ENCODE results near the gene KCND2. TPM values are rescaled to one million over a fixed set of nuclear protein-coding genes. Genes with fewer than 3 reads are reported as not detected.
"Not testable (repeated sequence)": the region's sequence is repeated elsewhere in the genome, so short reads cannot be mapped to it uniquely, and the experiment has no call there.

KCND2 gene
- total and polyA plus RNA-seq, 2 donors, result 0.11 to 0.19 TPM

DNA sequence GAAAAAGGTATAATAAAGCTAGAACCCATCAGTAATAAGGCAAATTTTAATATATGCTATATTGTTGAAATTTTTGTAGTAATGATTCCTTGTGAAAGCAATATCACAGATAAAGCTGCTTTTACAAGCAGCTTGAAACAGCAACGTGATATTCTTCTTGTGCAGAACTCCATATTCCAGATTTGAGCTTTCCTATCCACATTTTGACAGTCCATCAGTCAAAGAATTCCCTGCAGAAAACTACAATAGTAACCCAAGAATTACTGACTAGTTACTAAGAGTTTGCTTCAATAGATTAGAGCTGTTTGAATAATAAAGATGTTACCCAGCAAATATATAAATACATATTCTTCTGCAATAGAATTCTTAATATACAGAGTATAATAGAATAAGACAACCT is 291.2 kb downstream of the KCND2 start:
- no peak for DNase-seq (ENCODE audit: low read depth in 6 of 9, low spot score in 9 of 9)
- 53% methylated on average over 1 of the region's 1 CpG for WGBS
- Histone ChIP-seq H3K4me3 (ENCODE audit: low read length in 2 of 2) (no peak overlapping the region), H3K9me3 (ENCODE audit: control insufficient read depth in 2 of 2, insufficient read depth in 1 of 2, low read length in 1 of 2) (no peaks in the 10 kb centered on the region), H3K27ac (ENCODE audit: low read depth in 1 of 2, low read length in 1 of 2) (no peak overlapping the region), H3K36me3 (ENCODE audit: control insufficient read depth in 2 of 2, insufficient read depth in 2 of 2, low read length in 1 of 2) (no peaks in the 10 kb centered on the region), H3K27me3 (ENCODE audit: control insufficient read depth in 2 of 2, insufficient read depth in 1 of 2, low read length in 1 of 2) (no peaks in the 10 kb centered on the region), H3K4me1 (ENCODE audit: control insufficient read depth in 2 of 2, insufficient read depth in 2 of 2, low read length in 2 of 2) (no peaks in the 10 kb centered on the region)

GRCh38 chr7:120567204-120567603 is 294.2 kb downstream of the KCND2 start:
- Histone ChIP-seq H3K4me3 (ENCODE audit: low read length in 2 of 2) (no peak overlapping the region), H3K4me1 (ENCODE audit: control insufficient read depth in 2 of 2, insufficient read depth in 2 of 2, low read length in 2 of 2) (no peaks in the 10 kb centered on the region)
- DNase-seq (ENCODE audit: low read depth in 6 of 9, low spot score in 9 of 9), result no peak

GRCh38 chr7:120578657-120579056 is 305.7 kb downstream of the KCND2 start:
- not testable (repeated sequence) for H3K27me3 ChIP-seq (ENCODE audit: control insufficient read depth in 2 of 2, insufficient read depth in 1 of 2, low read length in 1 of 2); H3K4me1 ChIP-seq (ENCODE audit: control insufficient read depth in 2 of 2, insufficient read depth in 2 of 2, low read length in 2 of 2); H3K4me3 ChIP-seq (ENCODE audit: low read length in 2 of 2); H3K27ac ChIP-seq (ENCODE audit: low read depth in 1 of 2, low read length in 1 of 2); H3K9me3 ChIP-seq (ENCODE audit: control insufficient read depth in 2 of 2, insufficient read depth in 1 of 2, low read length in 1 of 2); H3K36me3 ChIP-seq (ENCODE audit: control insufficient read depth in 2 of 2, insufficient read depth in 2 of 2, low read length in 1 of 2); DNase-seq (ENCODE audit: low read depth in 6 of 9, low spot score in 9 of 9)
- WGBS, result 90% methylated on average over 4 of the region's 4 CpGs

More at GRCh38 chr7:120567204-120567603, 294.2 kb downstream of the KCND2 start:
- no peaks in the 10 kb centered on the region for H3K27me3 ChIP-seq (ENCODE audit: control insufficient read depth in 2 of 2, insufficient read depth in 1 of 2, low read length in 1 of 2)
- no peak overlapping the region for H3K27ac ChIP-seq (ENCODE audit: low read depth in 1 of 2, low read length in 1 of 2)
- no peaks in the 10 kb centered on the region for H3K9me3 ChIP-seq (ENCODE audit: control insufficient read depth in 2 of 2, insufficient read depth in 1 of 2, low read length in 1 of 2)
- H3K36me3 ChIP-seq (ENCODE audit: control insufficient read depth in 2 of 2, insufficient read depth in 2 of 2, low read length in 1 of 2), result no peaks in the 10 kb centered on the region

- H3K36me3 ChIP-seq (ENCODE audit: control insufficient read depth in 2 of 2, insufficient read depth in 2 of 2, low read length in 1 of 2), result no peaks in the 10 kb centered on the region
- H3K27me3 ChIP-seq (ENCODE audit: control insufficient read depth in 2 of 2, insufficient read depth in 1 of 2, low read length in 1 of 2), result no peaks in the 10 kb centered on the region
- no peaks in the 10 kb centered on the region for H3K4me1 ChIP-seq (ENCODE audit: control insufficient read depth in 2 of 2, insufficient read depth in 2 of 2, low read length in 2 of 2)
- H3K27ac ChIP-seq (ENCODE audit: low read depth in 1 of 2, low read length in 1 of 2), result no peak overlapping the region
- WGBS, result 91% methylated on average over 4 of the region's 4 CpGs
- no peak overlapping the region for H3K4me3 ChIP-seq (ENCODE audit: low read length in 2 of 2)
- no peak for DNase-seq (ENCODE audit: low read depth in 6 of 9, low spot score in 9 of 9)
- no peaks in the 10 kb centered on the region for H3K9me3 ChIP-seq (ENCODE audit: control insufficient read depth in 2 of 2, insufficient read depth in 1 of 2, low read length in 1 of 2)
Observed at GRCh38 chr7:120582916-120583315, 309.9 kb downstream of the KCND2 start.

DNA sequence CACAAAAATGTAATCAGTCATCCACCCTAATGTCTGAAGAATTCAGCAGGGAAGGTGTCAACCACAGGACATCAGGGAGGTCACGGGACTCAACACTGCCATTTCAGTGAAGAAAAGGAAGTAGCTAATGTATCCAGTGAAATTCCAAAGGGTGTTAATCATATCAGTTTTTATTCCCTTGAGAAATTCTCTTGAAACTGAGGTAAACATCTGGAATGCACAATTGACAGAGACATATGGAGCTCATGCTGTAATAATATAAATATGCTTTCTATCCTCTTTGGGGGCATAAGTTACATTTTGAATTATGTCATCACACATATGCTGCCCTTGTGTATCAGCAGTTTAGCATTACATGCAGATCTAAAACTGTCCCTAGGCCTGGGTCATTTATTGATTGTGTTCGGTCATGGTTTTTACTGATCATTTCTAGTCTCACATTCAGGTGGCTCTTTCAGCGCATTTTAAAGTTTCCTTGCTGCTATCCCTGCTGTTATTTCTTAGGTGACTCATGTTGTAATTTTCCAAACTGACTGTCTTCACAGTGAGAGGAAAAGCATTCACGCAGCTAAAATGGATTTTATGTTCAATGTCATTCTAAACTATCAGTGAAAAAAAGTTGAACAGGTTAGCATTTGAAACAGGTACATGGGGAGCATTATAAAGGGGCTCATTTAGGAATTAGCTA is 311.1 kb downstream of the KCND2 start:
- WGBS, result 92% methylated on average over 4 of the region's 4 CpGs
- no peaks in the 10 kb centered on the region for H3K27me3 ChIP-seq (ENCODE audit: control insufficient read depth in 2 of 2, insufficient read depth in 1 of 2, low read length in 1 of 2)
- no peaks in the 10 kb centered on the region for H3K9me3 ChIP-seq (ENCODE audit: control insufficient read depth in 2 of 2, insufficient read depth in 1 of 2, low read length in 1 of 2)
- H3K27ac ChIP-seq (ENCODE audit: low read depth in 1 of 2, low read length in 1 of 2), result no peak overlapping the region
- no peak for DNase-seq (ENCODE audit: low read depth in 6 of 9, low spot score in 9 of 9)
- no peaks in the 10 kb centered on the region for H3K36me3 ChIP-seq (ENCODE audit: control insufficient read depth in 2 of 2, insufficient read depth in 2 of 2, low read length in 1 of 2)
- no peak overlapping the region for H3K4me3 ChIP-seq (ENCODE audit: low read length in 2 of 2)
- no peaks in the 10 kb centered on the region for H3K4me1 ChIP-seq (ENCODE audit: control insufficient read depth in 2 of 2, insufficient read depth in 2 of 2, low read length in 2 of 2)

DNA sequence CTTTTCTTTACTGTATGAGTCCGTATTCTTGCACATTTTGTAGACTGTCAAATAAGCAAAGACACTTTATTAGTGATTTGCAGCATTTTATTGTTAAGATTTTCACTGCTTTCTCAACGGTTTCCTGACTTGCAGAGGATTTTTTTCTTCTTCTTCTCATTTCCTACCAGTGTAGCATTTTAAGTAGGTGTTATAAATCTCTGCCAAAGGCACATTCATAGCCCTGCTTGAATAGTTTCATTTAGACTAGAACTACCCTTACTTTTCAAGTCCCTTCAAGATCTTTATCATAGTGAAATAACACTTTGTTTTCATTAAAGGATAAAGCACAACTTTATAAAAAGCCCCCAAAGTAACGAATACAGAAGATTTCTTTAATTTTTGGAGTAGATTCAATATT is 313.6 kb downstream of the KCND2 start:
- 37% methylated on average over 3 of the region's 3 CpGs for WGBS
- Histone ChIP-seq H3K27me3 (ENCODE audit: control insufficient read depth in 2 of 2, insufficient read depth in 1 of 2, low read length in 1 of 2) (no peaks in the 10 kb centered on the region), H3K4me3 (ENCODE audit: low read length in 2 of 2) (no peak overlapping the region), H3K4me1 (ENCODE audit: control insufficient read depth in 2 of 2, insufficient read depth in 2 of 2, low read length in 2 of 2) (no peaks in the 10 kb centered on the region), H3K27ac (ENCODE audit: low read depth in 1 of 2, low read length in 1 of 2) (no peak overlapping the region), H3K36me3 (ENCODE audit: control insufficient read depth in 2 of 2, insufficient read depth in 2 of 2, low read length in 1 of 2) (no peaks in the 10 kb centered on the region), H3K9me3 (ENCODE audit: control insufficient read depth in 2 of 2, insufficient read depth in 1 of 2, low read length in 1 of 2) (no peaks in the 10 kb centered on the region)
- no peak for DNase-seq (ENCODE audit: low read depth in 6 of 9, low spot score in 9 of 9)

GRCh38 chr7:120587243-120587642 is 314.3 kb downstream of the KCND2 start:
- no peaks in the 10 kb centered on the region for H3K9me3 ChIP-seq (ENCODE audit: control insufficient read depth in 2 of 2, insufficient read depth in 1 of 2, low read length in 1 of 2)
- WGBS, result 89% methylated on average over 3 of the region's 3 CpGs
- H3K36me3 ChIP-seq (ENCODE audit: control insufficient read depth in 2 of 2, insufficient read depth in 2 of 2, low read length in 1 of 2), result no peaks in the 10 kb centered on the region
- no peak overlapping the region for H3K27ac ChIP-seq (ENCODE audit: low read depth in 1 of 2, low read length in 1 of 2)
- H3K27me3 ChIP-seq (ENCODE audit: control insufficient read depth in 2 of 2, insufficient read depth in 1 of 2, low read length in 1 of 2), result no peaks in the 10 kb centered on the region
- DNase-seq (ENCODE audit: low read depth in 6 of 9, low spot score in 9 of 9), result no peak
- no peaks in the 10 kb centered on the region for H3K4me1 ChIP-seq (ENCODE audit: control insufficient read depth in 2 of 2, insufficient read depth in 2 of 2, low read length in 2 of 2)
- H3K4me3 ChIP-seq (ENCODE audit: low read length in 2 of 2), result no peak overlapping the region

DNA sequence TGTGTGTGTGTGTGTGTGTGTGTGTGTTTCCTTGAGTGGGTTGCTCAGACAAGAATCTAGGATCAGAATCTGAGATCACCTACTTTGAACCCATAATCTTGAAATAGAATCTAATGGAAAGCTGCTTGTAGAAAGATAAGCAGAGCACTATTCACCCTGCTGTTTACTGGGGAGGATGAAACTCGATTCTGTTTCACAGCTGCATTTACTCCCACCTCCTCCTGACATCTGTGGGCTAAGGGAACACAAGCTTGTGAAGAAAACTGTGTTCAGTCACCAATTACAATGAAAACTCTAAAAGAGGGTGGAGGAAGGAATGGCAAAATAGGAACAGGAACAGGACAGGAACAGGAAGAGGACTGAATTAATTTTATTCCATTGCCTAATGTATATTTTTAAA is 315.4 kb downstream of the KCND2 start:
- Histone ChIP-seq H3K4me3 (ENCODE audit: low read length in 2 of 2) (no peak overlapping the region), H3K9me3 (ENCODE audit: control insufficient read depth in 2 of 2, insufficient read depth in 1 of 2, low read length in 1 of 2) (no peaks in the 10 kb centered on the region), H3K27ac (ENCODE audit: low read depth in 1 of 2, low read length in 1 of 2) (no peak overlapping the region), H3K36me3 (ENCODE audit: control insufficient read depth in 2 of 2, insufficient read depth in 2 of 2, low read length in 1 of 2) (no peaks in the 10 kb centered on the region), H3K4me1 (ENCODE audit: control insufficient read depth in 2 of 2, insufficient read depth in 2 of 2, low read length in 2 of 2) (no peaks in the 10 kb centered on the region), H3K27me3 (ENCODE audit: control insufficient read depth in 2 of 2, insufficient read depth in 1 of 2, low read length in 1 of 2) (no peaks in the 10 kb centered on the region)
- no peak for DNase-seq (ENCODE audit: low read depth in 6 of 9, low spot score in 9 of 9)
- 7% methylated on average over 1 of the region's 1 CpG for WGBS

DNA sequence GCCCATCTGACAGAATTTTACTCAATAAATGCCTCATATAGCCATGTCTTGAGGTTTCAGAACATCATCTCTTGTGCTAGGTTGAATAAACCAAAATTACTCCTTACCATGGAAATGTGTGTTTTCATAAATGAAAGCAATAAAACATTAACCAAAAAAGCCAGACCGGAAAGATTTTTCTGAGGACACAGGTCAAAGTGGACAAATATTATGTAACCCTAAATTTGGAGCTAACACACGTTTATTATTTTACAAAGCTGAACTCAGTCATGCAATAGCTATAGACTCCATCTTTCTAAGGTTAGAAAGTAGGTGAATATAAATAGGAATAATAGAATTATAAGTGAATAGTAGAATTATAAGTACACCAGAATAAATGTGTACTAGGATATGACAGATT is 315.9 kb downstream of the KCND2 start:
- Histone ChIP-seq H3K27me3 (ENCODE audit: control insufficient read depth in 2 of 2, insufficient read depth in 1 of 2, low read length in 1 of 2) (no peaks in the 10 kb centered on the region), H3K36me3 (ENCODE audit: control insufficient read depth in 2 of 2, insufficient read depth in 2 of 2, low read length in 1 of 2) (no peaks in the 10 kb centered on the region), H3K4me3 (ENCODE audit: low read length in 2 of 2) (no peak overlapping the region), H3K27ac (ENCODE audit: low read depth in 1 of 2, low read length in 1 of 2) (no peak overlapping the region), H3K4me1 (ENCODE audit: control insufficient read depth in 2 of 2, insufficient read depth in 2 of 2, low read length in 2 of 2) (no peaks in the 10 kb centered on the region), H3K9me3 (ENCODE audit: control insufficient read depth in 2 of 2, insufficient read depth in 1 of 2, low read length in 1 of 2) (no peaks in the 10 kb centered on the region)
- WGBS, result 85% methylated on average over 2 of the region's 2 CpGs
- no peak for DNase-seq (ENCODE audit: low read depth in 6 of 9, low spot score in 9 of 9)
